Fibroblast of villous mesenchyme (primary cell): ENCODE data around the gene SLC14A1. TPM values are rescaled to one million over a fixed set of nuclear protein-coding genes. Genes with fewer than 3 reads are reported as not detected.

Experiments
- DNase-seq: peaks from one replicate; pipeline ENCODE4 v3.0.0-alpha.2; 2010; ENCODE audit warnings: low read depth
- H3K4me3 ChIP-seq: 2 replicates; pipeline ENCODE4 v1.5.1; 2011; ENCODE audit warnings: low read depth, mild to moderate bottlenecking, low read length
- CTCF ChIP-seq: IDR thresholded peaks from 2 replicates; pipeline ENCODE4 v1.5.1; 2012; ENCODE audit warnings: low read depth, mild to moderate bottlenecking, low read length; ENCODE audit not compliant: insufficient read depth
- total RNA-seq: library from RNA; depleted of rRNA; stranded (reverse); fragments of >200 nt; gene quantifications from 2 replicates; pipeline ENCODE4 v1.2.3, GENCODE V29; 2012

The SLC14A1 gene
- total RNA-seq, 1 donor, result 0.86 TPM

GRCh38 chr18:45785134-45785533 is 61.2 kb downstream of the SLC14A1 start:
- no peak for DNase-seq
- H3K4me3 ChIP-seq, result no peak overlapping the region
- no peak for TF ChIP-seq CTCF

GRCh38 chr18:45786941-45787340 is 63.0 kb downstream of the SLC14A1 start:
- H3K4me3 ChIP-seq, result no peak overlapping the region
- TF ChIP-seq CTCF, result no peak
- no peak for DNase-seq

DNA sequence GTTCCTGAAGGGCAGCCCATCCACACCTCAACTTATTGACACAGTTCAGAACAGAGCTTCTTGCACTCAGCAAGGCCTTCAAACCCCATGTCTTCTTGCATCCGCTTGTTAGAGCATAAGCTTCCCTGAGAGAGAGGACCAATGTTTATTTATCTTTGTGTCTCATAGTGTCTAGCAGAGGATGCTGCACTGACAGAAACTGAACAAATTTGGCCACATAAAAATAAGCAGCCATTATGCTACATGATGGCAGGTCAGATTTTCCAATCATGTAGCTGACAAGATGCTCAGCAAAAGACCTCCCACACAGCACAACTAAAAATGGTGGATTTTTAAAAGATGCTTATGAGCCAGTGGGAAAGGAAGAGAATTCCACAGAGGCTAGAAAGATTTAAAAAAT is 63.4 kb downstream of the SLC14A1 start:
- DNase-seq, result no peak
- no peak for TF ChIP-seq CTCF

DNA sequence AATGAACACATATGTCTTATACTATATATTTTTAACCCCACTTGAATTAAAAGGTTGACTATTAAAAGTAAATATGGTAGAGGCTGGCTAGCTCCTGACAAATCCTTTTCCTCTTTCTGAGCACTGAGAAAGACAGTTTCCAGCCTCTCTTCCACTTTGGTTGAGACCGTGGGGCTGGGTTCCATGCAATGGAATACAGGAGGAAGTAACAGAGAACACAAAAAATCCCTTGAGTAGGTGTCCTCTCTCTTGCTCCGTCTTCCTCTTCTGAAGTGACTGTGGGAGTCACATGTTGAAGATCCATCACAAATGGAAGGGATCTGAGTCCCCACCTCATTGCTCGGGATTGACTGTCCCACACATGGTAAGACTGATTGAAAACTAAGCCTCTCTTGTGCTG is 64.9 kb downstream of the SLC14A1 start:
- TF ChIP-seq CTCF, result no peak
- no peak overlapping the region for H3K4me3 ChIP-seq
- no peak for DNase-seq

More for the DNA sequence above, 63.4 kb downstream of the SLC14A1 start:
- no peak overlapping the region for H3K4me3 ChIP-seq

GRCh38 chr18:45792506-45793263 is 68.7 kb downstream of the SLC14A1 start:
- no peak for TF ChIP-seq CTCF
- no peak for DNase-seq
- H3K4me3 ChIP-seq, result no peak overlapping the region

DNA sequence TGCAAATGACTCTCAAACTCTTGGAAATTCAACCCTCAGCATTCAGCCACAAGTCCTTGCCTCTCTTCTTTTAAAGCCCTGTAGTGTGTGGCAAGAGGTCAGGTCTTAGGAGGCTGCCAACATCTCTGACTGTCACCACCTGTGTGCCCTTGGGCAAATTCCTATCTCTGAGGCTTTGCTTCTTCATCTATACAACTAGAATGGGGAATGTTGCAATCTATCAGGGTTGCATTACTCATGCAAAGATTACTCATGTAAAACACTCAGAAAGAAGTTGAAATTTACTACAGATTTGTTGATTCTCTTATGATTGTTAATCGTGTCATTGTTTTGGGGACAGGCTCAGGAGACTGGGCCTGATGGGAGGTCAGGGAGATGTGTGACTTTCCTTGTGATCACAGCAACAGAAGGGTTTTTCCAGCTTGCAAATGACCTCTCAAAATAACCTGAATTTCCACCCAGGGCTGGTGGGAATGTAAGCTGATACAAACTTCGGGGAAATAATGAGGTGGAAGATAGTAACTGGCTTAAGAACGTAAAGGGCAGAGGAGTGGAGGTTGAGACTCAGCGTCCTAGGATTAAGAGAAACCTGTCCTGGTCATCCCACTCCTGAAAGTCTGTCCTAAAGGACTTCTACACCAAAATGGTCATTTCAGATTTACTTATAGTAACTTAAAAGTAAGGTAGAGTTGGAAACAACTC is 69.4 kb downstream of the SLC14A1 start:
- TF ChIP-seq CTCF, result no peak
- DNase-seq, result peak; percentile 87
- H3K4me3 ChIP-seq, result no peak overlapping the region
